Measurements from ENCODE around the gene RPS2.

RPS2 gene

GRCh38 chr16:2003827-2004641 lies 39.4 kb upstream of the RPS2 start:
- TF ChIP-seq ARNTL (CRISPR knock-in tag; IDR thresholded peaks at IDR 0.05; ENCODE audit: borderline replicate concordance, low read depth): no peak
- no peak for TF ChIP-seq ZFP30 (CRISPR knock-in tag; IDR thresholded peaks at IDR 0.05)
- TF ChIP-seq ZC3H10 (CRISPR knock-in tag; IDR thresholded peaks at IDR 0.05): no peak
- TF ChIP-seq CSRNP3 (CRISPR knock-in tag; IDR thresholded peaks at IDR 0.05): no peak
- TF ChIP-seq ZNF565 (CRISPR knock-in tag; conservative IDR thresholded peaks at IDR 0.05; ENCODE audit: low read depth): no peak
- no peak for TF ChIP-seq BACH2 (CRISPR knock-in tag; IDR thresholded peaks at IDR 0.05; ENCODE audit: borderline replicate concordance)
- TF ChIP-seq ZNF8 (CRISPR knock-in tag; IDR thresholded peaks at IDR 0.05): no peak
- ATAC-seq: peak; percentile 91

- ATAC-seq: no peak
- no peak for TF ChIP-seq ZNF8 (CRISPR knock-in tag; IDR thresholded peaks at IDR 0.05)
- TF ChIP-seq ZC3H10 (CRISPR knock-in tag; IDR thresholded peaks at IDR 0.05): no peak
Observed at GRCh38 chr16:2003231-2003826, 38.7 kb upstream of the RPS2 start.

GRCh38 chr16:2002406-2003230 lies 38.0 kb upstream of the RPS2 start:
- no peak for ATAC-seq
- TF ChIP-seq ISL1 (CRISPR knock-in tag; IDR thresholded peaks at IDR 0.05) (no peak), TOX (CRISPR knock-in tag; IDR thresholded peaks at IDR 0.05; ENCODE audit: borderline replicate concordance) (no peak), CSDC2 (CRISPR knock-in tag; IDR thresholded peaks at IDR 0.05) (no peak), PPARA (CRISPR knock-in tag; IDR thresholded peaks at IDR 0.05; ENCODE audit: borderline replicate concordance) (no peak), TCF4 (CRISPR knock-in tag; IDR thresholded peaks at IDR 0.05; ENCODE audit: borderline replicate concordance) (no peak), ESRRG (CRISPR knock-in tag; IDR thresholded peaks at IDR 0.05) (no peak), ZNF70 (CRISPR knock-in tag; IDR thresholded peaks at IDR 0.05) (no peak), POU6F1 (CRISPR knock-in tag; IDR thresholded peaks at IDR 0.05; ENCODE audit: borderline replicate concordance, low read depth) (no peak), TSHZ2 (CRISPR knock-in tag; IDR thresholded peaks at IDR 0.05) (no peak), CREB5 (CRISPR knock-in tag; IDR thresholded peaks at IDR 0.05; ENCODE audit: low read depth) (no peak), ZNF8 (CRISPR knock-in tag; IDR thresholded peaks at IDR 0.05) (no peak), SNAI2 (CRISPR knock-in tag; IDR thresholded peaks at IDR 0.05) (no peak), ZFP30 (CRISPR knock-in tag; IDR thresholded peaks at IDR 0.05) (no peak), GLIS3 (CRISPR knock-in tag; IDR thresholded peaks at IDR 0.05) (no peak), BACH2 (CRISPR knock-in tag; IDR thresholded peaks at IDR 0.05; ENCODE audit: borderline replicate concordance) (no peak), PATZ1 (CRISPR knock-in tag; IDR thresholded peaks at IDR 0.05; ENCODE audit: borderline replicate concordance) (no peak)

Data from SK-N-SH treated with all-trans-retinoic acid at 6 μM for 48 hours (cell line).